Kidney (tissue), 14 donors: Measurements from ENCODE around the gene SH3RF2. TPM values are rescaled to one million over a fixed set of nuclear protein-coding genes. Genes with fewer than 3 reads are reported as not detected.

Source experiments
- DNase-seq, 5 donors: peaks; one replicate each; pipeline ENCODE4 v3.0.0-alpha.2; 2013 to 2020
- FAIRE-seq: peaks from 2 replicates; lab custom pipeline; 2012; peaks lifted over from hg19 to GRCh38; lab: Jason Lieb, UNC
- H3K27ac ChIP-seq, 2 donors: one replicate each; pipeline ENCODE4 v1.7.0; 2013; ENCODE audit warnings: low read depth in 2 of 2, low read length in 2 of 2, inconsistent platforms in 1 of 2
- H3K27me3 ChIP-seq: one replicate; pipeline ENCODE4 v1.7.1; 2013; ENCODE audit warnings: low read length, inconsistent platforms; ENCODE audit not compliant: control insufficient read depth, insufficient read depth
- H3K36me3 ChIP-seq, 3 donors: one replicate each; pipeline versions ENCODE4 v1.7.0 to v1.7.1; 2013; ENCODE audit warnings: low read length in 3 of 3, control low read depth in 1 of 3, inconsistent platforms in 1 of 3; ENCODE audit not compliant: insufficient read depth in 3 of 3, control insufficient read depth in 2 of 3
- H3K4me1 ChIP-seq, 3 donors: one replicate each; pipeline versions ENCODE4 v1.7.0 to v1.7.1; 2013; ENCODE audit warnings: low read length in 3 of 3, inconsistent platforms in 1 of 3, low read depth in 1 of 3; ENCODE audit not compliant: control insufficient read depth in 2 of 3, insufficient read depth in 2 of 3
- H3K4me3 ChIP-seq, 3 donors: one replicate each; pipeline versions ENCODE4 v1.7.0 to v1.8.1; 2013; ENCODE audit warnings: low read length in 3 of 3, control low read depth in 1 of 3, inconsistent platforms in 1 of 3
- H3K9ac ChIP-seq, 3 donors: one replicate each; pipeline versions ENCODE4 v1.7.0 to v1.7.1; 2013; ENCODE audit warnings: low read length in 3 of 3, control low read depth in 1 of 3, inconsistent platforms in 1 of 3
- H3K9me3 ChIP-seq, 3 donors: one replicate each; pipeline versions ENCODE4 v1.7.0 to v1.7.1; 2013; ENCODE audit warnings: low read length in 3 of 3, control low read depth in 1 of 3, inconsistent platforms in 1 of 3; ENCODE audit not compliant: control insufficient read depth in 2 of 3, insufficient read depth in 1 of 3
- intact Hi-C: fragments of 100-400 bp; cut with DNase I; formaldehyde crosslinking; loops from one replicate; pipeline ENCODE4 v1.11.1; 2022
- polyA plus RNA-seq: library from polyadenylated mRNA; stranded (reverse); fragments of 350-450 nt; fragmentation: Illumina TruSeq; extraction: RNeasy Lipid Tissue Mini Kit (QIAGEN cat#74804); gene quantifications from one replicate; pipeline ENCODE4 v1.2.3, GENCODE V29; 2014; ENCODE audit warnings: low read depth, low replicate concordance; ENCODE audit not compliant: insufficient read depth
- total RNA-seq: library from RNA; stranded (reverse); fragmentation: NEBNext Ultra II Directional; extraction: Animal tissue kit (Norgen Biotek cat#: 25700); gene quantifications from one replicate; pipeline ENCODE4 v1.2.1, GENCODE V29; 2021
- TF ChIP-seq, protein P1 (sequence below): IDR thresholded peaks from 3 replicates; pipeline ENCODE4 v1.5.1; 2012; ENCODE audit warnings: mild to moderate bottlenecking, moderate library complexity, borderline replicate concordance; ENCODE audit not compliant: insufficient read depth; ENCODE audit errors: extremely low read depth
- donor health status: control.
- donor health status: control.
- donor health status: control.
- donor health status: control.
- donor health status: control.
- donor health status: DM: yes; HTN: yes; CAD: no.
- donor health status: Normal renal cell carcinoma (clear cell type).

The SH3RF2 gene
- total and polyA plus RNA-seq, 2 donors from 2014 or later, result 1.3 to 4.9 TPM

DNA sequence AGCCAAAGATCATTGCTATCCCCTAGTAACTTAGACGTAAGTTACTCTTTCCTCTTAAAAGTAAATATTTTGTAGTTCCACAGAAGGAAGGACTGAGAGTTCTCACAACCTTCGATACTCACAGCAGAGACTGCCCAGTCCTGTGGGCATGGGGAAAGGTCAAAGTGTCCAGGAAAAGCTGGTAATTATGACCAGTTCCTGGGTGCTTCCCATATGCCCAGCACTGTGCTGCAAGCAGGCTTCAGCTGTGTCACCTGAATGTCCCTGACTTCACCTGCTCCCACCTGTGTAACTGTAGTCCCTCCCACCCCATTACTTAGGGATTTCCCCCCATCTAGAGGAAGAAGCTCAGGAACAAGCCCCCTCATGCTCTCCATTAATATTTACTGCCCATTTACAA, 18.0 kb upstream of the SH3RF2 start:
- Histone ChIP-seq H3K27ac (no peak overlapping the region), H3K4me3 (no peak overlapping the region), H3K4me1 (no peaks in the 10 kb centered on the region), H3K9me3 (no peaks in the 10 kb centered on the region), H3K36me3 (no peaks in the 10 kb centered on the region), H3K9ac (no peak overlapping the region), H3K27me3 (no peaks in the 10 kb centered on the region)
- intact Hi-C loops, result no loop called here
- TF ChIP-seq, protein P1, sequence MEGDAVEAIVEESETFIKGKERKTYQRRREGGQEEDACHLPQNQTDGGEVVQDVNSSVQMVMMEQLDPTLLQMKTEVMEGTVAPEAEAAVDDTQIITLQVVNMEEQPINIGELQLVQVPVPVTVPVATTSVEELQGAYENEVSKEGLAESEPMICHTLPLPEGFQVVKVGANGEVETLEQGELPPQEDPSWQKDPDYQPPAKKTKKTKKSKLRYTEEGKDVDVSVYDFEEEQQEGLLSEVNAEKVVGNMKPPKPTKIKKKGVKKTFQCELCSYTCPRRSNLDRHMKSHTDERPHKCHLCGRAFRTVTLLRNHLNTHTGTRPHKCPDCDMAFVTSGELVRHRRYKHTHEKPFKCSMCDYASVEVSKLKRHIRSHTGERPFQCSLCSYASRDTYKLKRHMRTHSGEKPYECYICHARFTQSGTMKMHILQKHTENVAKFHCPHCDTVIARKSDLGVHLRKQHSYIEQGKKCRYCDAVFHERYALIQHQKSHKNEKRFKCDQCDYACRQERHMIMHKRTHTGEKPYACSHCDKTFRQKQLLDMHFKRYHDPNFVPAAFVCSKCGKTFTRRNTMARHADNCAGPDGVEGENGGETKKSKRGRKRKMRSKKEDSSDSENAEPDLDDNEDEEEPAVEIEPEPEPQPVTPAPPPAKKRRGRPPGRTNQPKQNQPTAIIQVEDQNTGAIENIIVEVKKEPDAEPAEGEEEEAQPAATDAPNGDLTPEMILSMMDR, result no peak
- no peak for DNase-seq
- FAIRE-seq, result no peak

DNA sequence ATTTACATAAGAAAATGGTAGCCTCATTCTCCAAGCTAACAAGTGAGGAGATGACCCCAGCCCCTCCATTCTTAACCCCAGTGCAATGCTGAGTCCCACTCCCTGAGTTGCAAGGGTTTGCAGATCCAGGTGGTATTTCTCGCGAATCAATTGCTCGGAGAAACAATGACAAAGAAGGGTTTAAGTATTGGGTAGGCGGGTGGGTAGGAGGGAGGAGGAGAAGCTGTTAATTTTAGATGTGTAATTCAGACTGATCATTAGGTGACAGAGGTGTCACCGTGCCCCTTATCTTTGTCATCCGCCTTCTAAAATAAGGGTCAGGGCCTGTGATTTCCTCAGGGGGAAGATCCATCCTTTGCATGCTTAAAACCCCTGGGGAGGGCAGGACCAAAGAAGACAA, 17.0 kb upstream of the SH3RF2 start:
- H3K9me3 ChIP-seq, result no peaks in the 10 kb centered on the region

DNA sequence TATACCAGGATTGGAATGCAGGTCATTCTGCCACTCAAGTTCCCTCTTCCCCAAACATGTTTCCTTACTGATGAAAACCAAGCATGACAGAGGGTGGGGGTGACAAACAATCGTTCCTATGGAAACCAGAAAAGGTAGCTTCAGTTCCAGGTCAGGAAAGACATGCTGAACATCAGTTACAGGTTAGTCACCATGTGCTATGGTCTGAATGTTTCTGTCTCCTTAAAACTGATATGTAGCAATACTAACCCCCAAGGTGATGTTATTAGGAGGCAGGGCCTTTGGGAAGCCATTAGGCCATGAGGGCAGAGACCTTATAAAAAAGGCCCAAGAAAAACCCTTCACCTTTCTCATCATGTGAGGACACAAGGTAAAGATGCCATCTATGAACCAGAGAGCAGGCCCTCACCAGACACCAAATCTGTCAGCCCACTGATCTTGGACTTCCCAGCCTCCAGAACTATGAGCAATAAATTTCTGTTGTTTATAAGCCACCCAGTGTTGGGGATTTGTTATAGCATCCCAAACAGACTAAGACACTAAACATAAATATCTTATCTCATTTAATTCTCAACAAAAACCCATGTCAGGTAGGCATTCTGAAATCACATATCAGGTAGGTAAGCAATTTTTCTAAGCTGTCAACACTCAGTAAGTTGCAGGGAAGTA, 15.7 kb upstream of the SH3RF2 start:
- intact Hi-C loops, result no loop called here
- no peak for FAIRE-seq

More for the DNA sequence above, 17.0 kb upstream of the SH3RF2 start:
- Histone ChIP-seq H3K27me3 (no peaks in the 10 kb centered on the region), H3K36me3 (no peaks in the 10 kb centered on the region), H3K27ac (no peak overlapping the region), H3K4me3 (no peak overlapping the region), H3K9ac (no peak overlapping the region), H3K4me1 (no peaks in the 10 kb centered on the region)
- DNase-seq, result no peak
- TF ChIP-seq, protein P1, result no peak
- intact Hi-C loops, result no loop called here
- FAIRE-seq, result no peak

More for the DNA sequence above, 15.7 kb upstream of the SH3RF2 start:
- H3K27ac ChIP-seq, result no peak overlapping the region
- H3K9ac ChIP-seq, result no peak overlapping the region
- H3K36me3 ChIP-seq, result no peaks in the 10 kb centered on the region
- DNase-seq, result no peak
- TF ChIP-seq, protein P1, result no peak
- no peaks in the 10 kb centered on the region for H3K27me3 ChIP-seq
- no peaks in the 10 kb centered on the region for H3K9me3 ChIP-seq
- no peaks in the 10 kb centered on the region for H3K4me1 ChIP-seq
- no peak overlapping the region for H3K4me3 ChIP-seq
